GM23248 (cell line): ENCODE measurements around the gene ACTRT1. TPM values are rescaled to one million over a fixed set of nuclear protein-coding genes. Genes with fewer than 3 reads are reported as not detected.

Experiments used
- DNase-seq: peaks from one replicate; pipeline ENCODE4 v3.0.0-alpha.2; 2015
- H2AFZ ChIP-seq: fragments of 200-600 bp; sonication (generic); 2 replicates; pipeline ENCODE4 v1.6.1; 2016; ENCODE audit warnings: antibody characterized with exemption
- H3F3A ChIP-seq: fragments of 200-600 bp; sonication (generic); 2 replicates; pipeline ENCODE4 v1.6.1; 2016; ENCODE audit warnings: mild to moderate bottlenecking, antibody characterized with exemption, mixed run types; ENCODE audit not compliant: insufficient read depth
- H3K27ac ChIP-seq: fragments of 200-600 bp; sonication (generic); 2 replicates; pipeline ENCODE4 v1.5.1; 2016; ENCODE audit warnings: mild to moderate bottlenecking
- H3K27me3 ChIP-seq: fragments of 200-600 bp; sonication (generic); replicated peaks from 2 replicates; pipeline ENCODE4 v1.6.1; 2016; ENCODE audit warnings: mild to moderate bottlenecking; ENCODE audit not compliant: insufficient read depth
- H3K36me3 ChIP-seq: fragments of 200-600 bp; sonication (generic); 2 replicates; pipeline ENCODE4 v1.6.1; 2016; ENCODE audit warnings: low read depth, mild to moderate bottlenecking
- H3K4me1 ChIP-seq: fragments of 200-600 bp; sonication (generic); 2 replicates; pipeline ENCODE4 v1.6.1; 2016; ENCODE audit warnings: mild to moderate bottlenecking; ENCODE audit not compliant: insufficient read depth
- H3K4me2 ChIP-seq: fragments of 200-600 bp; sonication (generic); one replicate; pipeline ENCODE4 v1.6.1; 2016; ENCODE audit warnings: mild to moderate bottlenecking; ENCODE audit not compliant: unreplicated experiment
- H3K4me3 ChIP-seq: fragments of 200-600 bp; sonication (generic); 2 replicates; pipeline ENCODE4 v1.5.1; 2016; ENCODE audit warnings: mild to moderate bottlenecking
- H3K79me2 ChIP-seq: fragments of 200-600 bp; sonication (generic); 2 replicates; pipeline ENCODE4 v1.6.1; 2016; ENCODE audit warnings: mild to moderate bottlenecking; ENCODE audit not compliant: insufficient read depth
- H3K9ac ChIP-seq: fragments of 200-600 bp; sonication (generic); 2 replicates; pipeline ENCODE4 v1.6.1; 2016; ENCODE audit warnings: mild to moderate bottlenecking
- H3K9me2 ChIP-seq: fragments of 200-600 bp; sonication (generic); 2 replicates; pipeline ENCODE4 v1.6.1; 2016; ENCODE audit warnings: mixed run types, mild to moderate bottlenecking, moderate library complexity; ENCODE audit not compliant: insufficient read depth
- H3K9me3 ChIP-seq: fragments of 200-600 bp; sonication (generic); one replicate; pipeline ENCODE4 v1.6.1; 2017; ENCODE audit warnings: low read depth
- H4K20me1 ChIP-seq: fragments of 200-600 bp; sonication (generic); 2 replicates; pipeline ENCODE4 v1.6.0; 2016; ENCODE audit not compliant: insufficient read depth
- EZH2 ChIP-seq: fragments of 200-600 bp; sonication (generic); IDR thresholded peaks from 2 replicates; pipeline ENCODE4 v1.6.1; 2018; ENCODE audit warnings: antibody characterized with exemption, mild to moderate bottlenecking; ENCODE audit not compliant: insufficient read depth, poor library complexity, severe bottlenecking
- EZH2phosphoT487 ChIP-seq: fragments of 200-600 bp; sonication (generic); IDR thresholded peaks from 2 replicates; pipeline ENCODE4 v1.6.1; 2018; ENCODE audit warnings: antibody characterized with exemption, moderate library complexity, mild to moderate bottlenecking, low read depth; ENCODE audit not compliant: insufficient read depth
- WGBS, 2 experiments: methylation state at CpG; one replicate each; pipeline ENCODE4 v1.1.6; 2015 to 2017; ENCODE audit warnings: low lambda C conversion rate in 2 of 2, low coverage in 1 of 2; ENCODE audit errors: missing lambda C conversion rate in 2 of 2; 5-methylcytosine and 5-hydroxymethylcytosine counted together
- in situ Hi-C: fragments of 300-500 bp; cut with MboI; formaldehyde crosslinking; loops from 2 replicates; pipeline ENCODE4 v1.15.0; 2020
- polyA plus RNA-seq: library from polyadenylated mRNA; unstranded; fragments of >200 nt; fragmentation: Nextera tagmentation; extraction: Ambion mirVana; gene quantifications from 2 replicates; pipeline ENCODE4 v1.2.1, GENCODE V29; 2016
- total RNA-seq: library from RNA; depleted of rRNA; stranded (reverse); fragments of >200 nt; shearing (Covaris generic); gene quantifications from 2 replicates; pipeline ENCODE4 v1.2.3, GENCODE V29; 2014; rRNA removed

The ACTRT1 gene
- total RNA-seq (not detected in 2 replicates), polyA plus RNA-seq (not detected in 2 replicates)

DNA sequence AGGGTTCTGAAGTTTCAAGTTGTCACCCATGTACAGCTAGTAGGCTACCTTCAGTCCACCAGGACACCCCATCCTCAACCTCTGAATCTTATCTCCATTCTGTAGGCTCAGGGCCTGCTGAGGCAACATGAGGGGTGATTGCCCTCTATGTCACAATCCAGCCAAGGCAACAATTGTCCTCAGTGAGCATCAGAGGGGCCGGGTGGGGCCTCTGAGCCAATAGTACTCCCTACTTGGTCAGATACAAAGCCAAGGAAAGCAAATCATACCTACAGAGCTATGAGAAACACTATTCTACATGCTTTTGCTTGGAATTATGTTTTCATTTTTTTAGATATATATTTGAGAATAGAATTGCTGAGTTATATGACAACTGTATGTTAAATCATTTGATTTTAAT, at the start of gene ACTRT1:
TSS of gene ACTRT1 (minus strand) at position 101 of the 400 bp plus-strand sequence. CDS start 197 bp downstream, outside the sequence.
- in situ Hi-C loops, result no loop called here
- no peaks in the 10 kb centered on the region for H3K27me3 ChIP-seq
- no peak for TF ChIP-seq EZH2
- TF ChIP-seq EZH2phosphoT487, result no peak
- no peaks in the 10 kb centered on the region for H3F3A ChIP-seq
- no peak within 1 kb of the TSS for H3K4me3 ChIP-seq
- WGBS, 2 experiments, result 0 to 6% methylated on average over 1 of the region's 1 CpG
- H3K27ac ChIP-seq, result no peak within 1 kb of the TSS
- no peaks in the 10 kb centered on the region for H3K9me2 ChIP-seq
- H3K9ac ChIP-seq, result no peak within 1 kb of the TSS
- H3K9me3 ChIP-seq, result no peaks in the 10 kb centered on the region
- H3K36me3 ChIP-seq, result no peaks in the 10 kb centered on the region
- no peak for DNase-seq
- H3K79me2 ChIP-seq, result no peaks in the 10 kb centered on the region
- H3K4me1 ChIP-seq, result no peaks in the 10 kb centered on the region
- H2AFZ ChIP-seq, result no peak within 1 kb of the TSS
- H4K20me1 ChIP-seq, result no peaks in the 10 kb centered on the region
- no peak within 1 kb of the TSS for H3K4me2 ChIP-seq

DNA sequence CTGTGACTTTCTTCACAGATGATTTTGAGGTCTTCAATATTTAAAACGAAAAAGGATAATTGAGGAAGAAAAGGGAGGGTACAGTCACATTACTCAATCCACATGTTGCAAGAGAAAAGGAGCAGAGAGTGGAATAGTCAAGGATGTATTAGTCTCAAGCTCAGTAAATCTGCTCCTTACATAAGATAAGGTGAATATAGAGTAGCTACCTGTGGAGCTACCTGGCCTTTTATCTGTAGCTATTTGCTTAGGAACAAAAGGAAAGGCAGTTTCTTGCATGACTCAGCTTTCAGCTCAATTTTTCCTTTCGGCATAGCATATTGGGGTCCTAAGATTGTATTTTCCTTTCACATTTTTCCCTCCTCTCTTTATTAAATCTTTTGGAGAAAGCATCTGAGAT, 26.3 kb upstream of the ACTRT1 start:
- no peak for TF ChIP-seq EZH2
- TF ChIP-seq EZH2phosphoT487, result no peak
- Histone ChIP-seq H4K20me1 (no peaks in the 10 kb centered on the region), H3K27me3 (no peaks in the 10 kb centered on the region), H3K9me3 (no peaks in the 10 kb centered on the region), H2AFZ (no peak overlapping the region), H3K9me2 (no peaks in the 10 kb centered on the region), H3K4me3 (no peak overlapping the region), H3K27ac (no peak overlapping the region), H3K36me3 (no peaks in the 10 kb centered on the region), H3K4me1 (no peaks in the 10 kb centered on the region), H3K9ac (no peak overlapping the region), H3K4me2 (no peak overlapping the region), H3K79me2 (no peaks in the 10 kb centered on the region), H3F3A (no peaks in the 10 kb centered on the region)
- DNase-seq, result no peak
- in situ Hi-C loops, result no loop called here
- WGBS, 2 experiments, result 6 to 17% methylated on average over 2 of the region's 2 CpGs

DNA sequence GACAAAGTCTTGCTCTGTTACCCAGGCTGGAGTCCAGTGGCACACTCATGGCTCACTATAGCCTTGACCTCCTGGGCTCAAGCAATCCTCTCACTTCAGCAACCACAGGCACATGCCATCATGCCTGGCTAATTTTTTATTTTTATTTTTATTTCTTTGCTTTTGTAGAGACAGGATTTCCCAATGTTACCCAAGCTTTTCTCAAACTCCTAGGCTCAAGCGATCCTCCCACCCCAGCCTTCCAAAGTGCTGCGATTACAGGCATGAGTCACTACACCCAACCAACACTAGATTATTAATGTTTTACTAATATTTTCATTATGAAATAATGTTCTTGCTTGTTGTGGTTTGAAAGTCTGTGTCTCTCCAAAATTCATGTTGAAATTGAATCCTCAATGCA, 5.2 kb upstream of the ACTRT1 start:
- Histone ChIP-seq H3K36me3 (no peaks in the 10 kb centered on the region), H3K4me2 (no peak overlapping the region), H3F3A (no peaks in the 10 kb centered on the region), H3K9me3 (no peaks in the 10 kb centered on the region), H3K4me1 (no peaks in the 10 kb centered on the region), H3K27me3 (no peaks in the 10 kb centered on the region), H2AFZ (no peak overlapping the region), H3K79me2 (no peaks in the 10 kb centered on the region), H3K9me2 (no peaks in the 10 kb centered on the region), H3K9ac (no peak overlapping the region), H4K20me1 (no peaks in the 10 kb centered on the region), H3K4me3 (no peak overlapping the region), H3K27ac (no peak overlapping the region)
- TF ChIP-seq EZH2, result no peak
- in situ Hi-C loops, result no loop called here
- 69 to 72% methylated on average over 2 of the region's 2 CpGs for WGBS, 2 experiments
- DNase-seq, result no peak

GRCh38 chrX:128051526-128051925, 677 bp downstream of the ACTRT1 start:
- Histone ChIP-seq H3K4me3 (no peak overlapping the region), H3K4me2 (no peak overlapping the region), H3K79me2 (no peaks in the 10 kb centered on the region), H3K27me3 (no peaks in the 10 kb centered on the region), H3K9ac (no peak overlapping the region), H3K4me1 (no peaks in the 10 kb centered on the region), H3K36me3 (no peaks in the 10 kb centered on the region), H3K9me2 (no peaks in the 10 kb centered on the region), H3K27ac (no peak overlapping the region), H3F3A (no peaks in the 10 kb centered on the region), H3K9me3 (no peaks in the 10 kb centered on the region), H2AFZ (no peak overlapping the region), H4K20me1 (no peaks in the 10 kb centered on the region)
- TF ChIP-seq EZH2 (no peak), EZH2phosphoT487 (no peak)
- no peak for DNase-seq
- in situ Hi-C loops, result no loop called here
- WGBS, 2 experiments, result 51 to 52% methylated on average over 5 to 10 of the region's 10 CpGs

DNA sequence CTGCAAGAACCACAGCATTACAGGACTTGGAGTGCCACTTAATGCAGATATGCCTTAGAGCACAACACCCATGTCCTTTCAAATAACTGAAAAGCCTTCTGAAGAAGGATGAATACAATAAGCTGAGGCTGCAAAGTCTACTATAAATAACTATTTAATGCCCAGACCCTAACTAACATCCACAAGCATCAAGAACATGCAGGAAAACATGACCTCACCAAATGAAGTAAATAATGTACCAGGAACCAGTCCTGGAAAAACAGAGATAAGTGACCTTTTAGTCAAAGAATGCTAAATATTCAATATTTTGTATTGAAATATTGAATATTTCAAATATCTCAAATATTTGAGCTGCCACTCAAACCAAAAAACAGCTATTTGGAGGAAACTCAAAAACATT, 16.9 kb downstream of the ACTRT1 start:
- Histone ChIP-seq H3K9ac (no peak overlapping the region), H3K36me3 (no peaks in the 10 kb centered on the region), H3K27ac (no peak overlapping the region), H3F3A (no peaks in the 10 kb centered on the region), H2AFZ (no peak overlapping the region), H3K9me3 (no peaks in the 10 kb centered on the region), H3K9me2 (no peaks in the 10 kb centered on the region), H3K79me2 (no peaks in the 10 kb centered on the region), H3K4me3 (no peak overlapping the region), H4K20me1 (no peaks in the 10 kb centered on the region), H3K4me2 (no peak overlapping the region), H3K27me3 (no peaks in the 10 kb centered on the region), H3K4me1 (no peaks in the 10 kb centered on the region)
- in situ Hi-C loops, result no loop called here
- TF ChIP-seq EZH2 (no peak), EZH2phosphoT487 (no peak)
- no peak for DNase-seq
